ENCODE results near the gene TMEM217. TPM values are rescaled to one million over a fixed set of nuclear protein-coding genes. Genes with fewer than 3 reads are reported as not detected.
"Not testable (repeated sequence)": the region's sequence is repeated elsewhere in the genome, so short reads cannot be mapped to it uniquely, and the experiment has no call there.

TMEM217 gene
- polyA plus RNA-seq, 12 donors: 0.59 to 2.2 (median 0.92) TPM; not detected in 2

DNA sequence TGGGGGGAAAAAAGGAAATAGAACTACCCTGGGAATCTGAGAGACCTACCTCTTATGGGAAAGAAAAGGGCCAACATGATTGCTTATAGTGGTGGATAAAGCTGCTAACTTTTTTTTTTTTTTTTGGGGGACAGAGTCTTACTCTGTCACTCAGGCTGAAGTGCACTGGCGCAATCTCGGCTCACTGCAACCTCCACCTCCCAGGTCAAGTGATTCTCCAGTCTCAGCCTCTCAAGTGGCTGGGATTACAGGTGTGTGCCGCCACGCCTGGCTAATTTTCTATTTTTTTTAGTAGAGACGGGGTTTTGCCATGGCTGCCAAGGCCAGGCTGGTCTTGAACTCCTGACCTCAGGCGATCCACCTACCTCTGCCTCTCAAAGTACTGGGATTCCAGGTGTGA is 39.9 kb downstream of the TMEM217 start:
- DNase-seq: no peak

DNA sequence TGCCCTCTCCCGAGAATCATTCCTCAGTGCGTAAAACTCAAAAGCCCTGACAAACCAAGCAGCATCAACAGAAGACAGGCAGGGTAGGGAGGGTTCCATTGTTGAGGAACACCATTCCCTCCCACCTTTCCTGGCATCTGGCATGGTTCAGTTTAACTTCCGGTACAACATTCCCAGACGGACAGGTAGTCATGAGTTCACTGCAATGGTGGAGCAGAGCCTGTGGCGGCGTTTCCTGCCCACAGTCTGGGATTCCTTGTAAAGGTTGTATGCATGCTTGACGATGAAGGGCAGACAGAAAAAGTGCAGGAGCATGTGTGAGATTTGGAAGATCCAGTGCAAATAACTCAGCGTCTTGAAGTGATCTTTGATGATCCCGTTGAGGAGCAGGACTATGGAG is 45.7 kb downstream of the TMEM217 start:
- no peak for DNase-seq

DNA sequence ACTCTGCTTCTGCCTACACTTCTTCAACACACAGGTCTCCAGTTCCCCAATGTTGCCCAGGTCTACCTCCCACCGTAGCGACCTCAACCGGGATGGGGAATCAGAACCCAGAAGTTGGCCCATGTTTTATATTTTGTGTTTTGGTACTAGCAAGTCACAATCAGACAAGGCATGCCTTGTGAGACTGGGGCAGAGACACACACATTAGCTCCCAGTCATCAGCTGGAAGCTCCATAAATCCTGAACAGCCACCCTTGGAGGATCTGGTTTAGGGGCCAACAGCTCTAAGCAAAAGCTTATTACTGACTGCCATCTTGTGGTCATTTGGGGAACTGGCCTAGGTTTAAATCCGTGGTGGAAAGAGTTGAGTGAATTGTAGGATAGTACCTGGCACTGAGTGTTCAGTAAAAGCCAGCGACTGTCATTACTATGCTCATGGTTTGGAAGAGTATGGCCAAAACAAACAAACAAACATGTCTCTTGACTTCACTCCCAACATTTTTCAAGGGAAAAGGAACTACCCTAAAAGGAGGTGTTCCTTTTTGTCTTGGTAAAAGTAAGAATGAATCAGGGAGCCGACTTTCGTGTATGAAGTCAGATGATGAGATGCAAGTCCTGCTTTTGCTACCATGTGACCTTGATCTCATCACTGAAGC is 47.5 kb downstream of the TMEM217 start:
- DNase-seq: peak; percentile 85

DNA sequence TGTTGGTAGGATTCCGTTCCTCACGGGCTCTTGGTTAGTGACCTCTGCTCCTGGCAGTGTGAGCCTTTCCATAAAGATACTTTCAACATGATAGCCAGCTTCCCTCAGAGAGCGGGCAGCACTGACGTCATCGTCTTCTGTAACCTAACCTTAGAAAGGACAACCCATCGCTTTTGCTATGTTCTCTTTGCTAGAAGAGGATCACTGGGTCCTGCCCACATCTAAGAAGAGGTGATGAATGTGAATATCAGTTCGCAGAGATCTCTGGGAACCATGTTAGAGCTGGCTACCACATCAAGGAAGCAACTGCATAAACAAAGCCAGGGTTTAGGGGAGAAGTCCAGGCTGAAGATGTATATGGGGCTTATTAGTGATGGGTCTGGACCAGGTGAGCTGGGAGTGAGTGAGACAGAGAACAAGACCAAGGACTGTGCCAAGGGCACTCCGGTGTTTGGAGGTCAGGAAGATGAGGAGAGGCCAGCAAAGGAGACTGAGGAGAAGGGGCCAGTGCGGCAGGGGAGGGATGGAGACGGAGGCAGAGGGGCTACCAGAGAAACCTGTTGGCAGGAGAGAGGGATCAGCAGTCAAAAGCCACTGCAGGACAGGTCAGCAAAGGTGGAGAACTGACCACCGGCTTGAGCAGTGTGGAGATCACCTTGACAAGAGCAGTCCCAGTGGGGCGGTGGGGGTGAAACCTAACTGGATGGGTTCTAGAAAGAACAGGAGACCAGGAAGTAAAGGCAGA is 48.3 kb downstream of the TMEM217 start:
- DNase-seq: no peak

DNA sequence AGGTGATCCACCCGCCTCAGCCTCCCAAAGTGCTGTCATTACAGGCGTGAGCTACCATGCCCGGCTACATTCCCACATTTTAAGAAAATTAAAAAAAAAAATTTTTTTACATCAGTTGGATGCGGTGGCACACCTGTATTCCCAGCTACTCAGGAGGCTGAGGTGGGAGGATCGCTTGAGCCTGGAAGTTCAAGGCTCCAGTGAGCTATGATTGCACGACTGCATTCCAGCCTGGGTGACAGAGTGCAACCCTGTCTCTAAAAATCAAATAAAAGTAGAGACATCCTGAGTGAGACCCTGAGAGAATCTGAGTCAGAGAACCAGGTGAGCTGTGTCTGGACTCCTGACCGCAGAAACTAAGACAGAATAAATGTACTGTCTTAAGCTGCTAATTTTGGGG is 49.2 kb downstream of the TMEM217 start:
- no peak for DNase-seq

DNA sequence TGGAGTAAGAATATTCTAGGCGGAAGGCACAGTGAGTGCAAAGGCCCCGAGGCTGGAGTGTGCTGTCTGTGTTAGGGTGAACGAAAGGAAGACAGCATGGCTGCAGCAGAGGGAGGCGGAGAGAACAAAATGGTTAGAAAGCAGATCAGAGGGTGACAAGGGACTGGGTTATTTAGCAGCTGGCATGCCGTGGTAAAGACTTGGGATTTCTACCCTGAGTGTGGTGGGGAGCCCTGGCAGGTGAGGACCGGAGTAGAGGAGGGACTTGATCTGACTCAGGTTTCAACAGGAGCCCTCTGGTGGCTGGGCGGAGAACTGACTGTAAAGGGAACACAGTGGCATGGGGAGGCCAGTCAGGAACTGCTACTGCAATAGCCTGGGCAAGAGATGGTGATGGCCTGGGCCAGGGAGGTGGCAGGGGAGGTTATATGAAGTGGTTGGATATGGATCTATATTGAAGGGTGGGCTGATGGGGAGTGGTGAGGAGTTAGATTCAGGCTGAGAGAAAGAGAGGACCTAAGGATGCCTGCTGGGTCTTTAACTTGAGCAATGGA is 50.0 kb downstream of the TMEM217 start:
- DNase-seq: peak; percentile 35

DNA sequence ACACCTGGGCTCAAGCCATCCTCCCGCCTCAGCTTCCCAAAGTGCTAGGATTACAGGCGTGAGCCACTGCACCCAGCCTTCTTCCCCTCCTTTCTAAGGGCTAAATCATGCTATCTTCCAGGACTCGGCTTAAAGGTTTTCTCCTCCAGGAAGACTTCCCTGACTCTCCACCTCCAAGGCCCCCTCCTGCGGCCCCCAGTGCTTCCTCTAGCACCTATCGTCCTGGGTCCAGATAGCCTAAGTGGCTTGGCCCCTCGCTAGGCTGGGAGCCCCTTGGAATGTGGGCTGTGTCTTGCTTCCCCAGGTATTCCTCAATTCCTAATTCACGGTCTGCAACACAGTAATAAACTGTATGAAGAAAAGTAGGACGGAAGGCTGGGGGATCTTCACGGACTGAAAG is 51.3 kb downstream of the TMEM217 start:
- DNase-seq: no peak

DNA sequence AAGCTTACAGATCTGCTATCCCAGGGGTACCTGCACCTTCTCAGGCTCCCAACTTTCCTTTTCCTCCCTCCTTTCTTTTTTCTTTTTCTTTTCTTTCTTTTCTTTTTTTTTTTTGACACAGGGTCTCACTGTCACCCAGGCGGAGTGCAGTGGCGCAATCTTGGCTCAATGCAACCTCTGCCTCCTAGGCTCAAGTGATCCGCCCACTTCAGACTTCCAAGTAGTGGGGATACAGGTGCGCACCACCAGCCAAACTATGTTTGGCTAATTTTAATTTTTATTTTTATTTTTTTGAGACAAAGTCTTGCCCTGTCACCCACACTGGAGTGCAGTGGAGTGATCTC is 52.0 kb downstream of the TMEM217 start:
- no peak for DNase-seq

DNA sequence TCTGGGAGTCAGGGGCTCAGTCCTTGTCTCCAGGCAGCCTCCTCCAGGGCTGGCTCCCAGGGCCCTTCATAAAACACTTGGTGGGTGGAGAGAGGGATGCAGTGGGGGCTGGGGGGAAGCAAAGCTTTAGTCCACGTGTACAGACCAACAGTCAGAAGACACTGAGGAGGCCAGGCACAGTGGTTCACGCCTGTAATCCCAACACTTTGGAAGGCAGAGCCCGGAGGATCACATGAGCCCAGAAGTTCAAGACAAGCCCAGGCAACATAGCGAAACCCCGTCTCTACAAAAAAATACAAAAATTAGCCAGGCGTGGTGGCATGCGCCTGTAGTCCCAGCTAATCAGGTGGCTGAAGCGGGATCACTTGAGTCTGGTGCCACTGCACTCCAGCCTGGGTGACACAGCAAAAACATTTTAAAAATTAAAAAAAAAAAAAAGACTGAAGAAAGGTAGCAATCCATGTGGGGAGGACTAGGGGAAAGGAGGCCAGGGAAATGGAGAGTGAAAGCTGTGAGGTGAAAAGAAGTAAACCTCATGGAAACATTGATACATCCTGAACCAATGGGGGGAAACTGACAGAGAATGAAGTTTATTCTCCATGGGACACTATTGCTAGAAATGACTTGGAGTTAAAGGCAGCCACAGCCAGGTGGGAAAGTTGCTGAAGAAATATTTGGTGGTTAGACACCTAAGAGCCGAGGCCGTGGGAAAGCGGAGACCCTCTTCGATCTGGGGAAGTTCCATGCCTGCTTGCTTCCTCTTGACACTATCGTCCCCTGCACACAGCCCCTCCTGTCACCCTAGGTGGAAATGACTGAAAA is 52.6 kb downstream of the TMEM217 start:
- DNase-seq: no peak

DNA sequence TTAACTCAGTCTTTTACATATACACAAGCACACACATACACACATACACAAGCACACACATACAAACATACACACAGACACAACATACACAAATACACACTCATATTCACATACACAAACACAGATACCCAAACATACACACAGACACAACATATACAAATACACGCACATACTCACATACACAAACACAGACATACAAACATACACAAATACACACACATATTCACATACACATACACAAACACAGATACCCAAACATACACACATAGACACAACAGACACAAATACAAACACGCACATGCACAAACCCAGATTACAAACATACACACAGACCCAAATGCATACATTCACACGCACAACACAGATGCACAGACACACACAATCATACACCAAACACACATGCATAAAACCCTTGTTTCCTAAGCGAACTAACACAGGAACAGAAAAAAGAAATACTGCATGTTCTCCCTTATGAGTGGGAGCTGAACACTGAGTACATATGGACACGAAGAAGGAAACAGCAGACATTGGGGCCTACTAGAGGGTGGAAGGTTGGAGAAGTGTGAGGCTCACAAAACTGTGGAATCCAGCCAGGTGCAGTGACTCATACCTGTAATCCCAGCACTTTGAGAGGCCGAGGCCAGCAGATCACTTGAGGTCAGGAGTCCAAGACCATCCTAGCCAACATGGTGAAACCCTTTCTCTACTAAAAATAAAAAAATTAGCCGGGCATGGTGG is 53.8 kb downstream of the TMEM217 start:
- peak; percentile 15 for DNase-seq

DNA sequence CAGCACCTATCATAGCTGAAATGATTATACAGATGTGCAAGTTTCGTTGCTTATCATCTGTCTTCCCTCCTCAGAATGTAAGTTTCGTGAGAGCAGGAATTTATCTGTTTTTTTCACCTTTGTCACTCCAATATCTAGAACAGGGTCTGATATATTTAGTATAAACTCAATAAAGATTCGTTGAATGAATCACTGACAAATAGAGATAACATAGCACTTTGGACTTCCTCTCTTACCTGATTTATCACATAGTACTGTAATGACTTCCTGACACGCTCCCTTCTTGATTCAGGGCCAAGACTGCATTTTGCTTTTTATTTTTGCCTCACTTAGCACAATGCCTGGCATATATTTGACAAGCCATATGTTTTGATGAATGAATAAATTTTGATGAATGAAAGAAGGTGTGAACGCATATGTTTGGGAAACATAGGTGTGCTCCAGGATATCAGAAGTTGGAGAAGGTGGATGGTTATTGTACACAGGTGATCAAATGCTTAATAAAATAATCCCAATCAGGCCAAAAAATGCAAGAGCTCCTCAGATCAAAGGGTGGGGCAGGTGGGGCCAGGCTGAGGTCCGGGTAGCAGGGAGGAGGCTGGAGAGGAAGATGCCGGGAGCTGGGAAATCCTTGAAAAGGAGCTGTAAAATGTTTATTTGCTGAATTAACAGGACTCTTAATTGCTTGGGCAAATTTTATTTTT is 55.0 kb downstream of the TMEM217 start:
- no peak for DNase-seq

DNA sequence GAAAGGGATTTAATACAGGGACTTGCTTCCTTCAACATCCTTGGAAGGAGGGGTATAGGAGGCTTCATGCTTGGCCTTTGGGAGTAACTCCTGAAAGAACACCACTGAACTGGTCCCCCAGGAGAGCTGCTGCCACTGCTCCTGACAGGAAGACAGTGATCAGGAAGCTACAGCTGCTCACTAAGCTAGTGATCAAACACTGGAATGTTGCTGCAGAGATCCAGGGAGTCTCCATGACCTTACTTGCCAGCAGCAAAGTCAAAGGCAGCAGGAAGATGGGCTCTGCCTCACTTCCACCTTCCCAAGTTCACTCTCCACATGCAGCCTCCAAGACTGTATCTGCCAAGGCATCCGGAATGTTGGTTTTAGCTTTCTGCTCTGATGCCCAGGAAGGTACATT is 56.2 kb downstream of the TMEM217 start:
- DNase-seq: no peak

DNA sequence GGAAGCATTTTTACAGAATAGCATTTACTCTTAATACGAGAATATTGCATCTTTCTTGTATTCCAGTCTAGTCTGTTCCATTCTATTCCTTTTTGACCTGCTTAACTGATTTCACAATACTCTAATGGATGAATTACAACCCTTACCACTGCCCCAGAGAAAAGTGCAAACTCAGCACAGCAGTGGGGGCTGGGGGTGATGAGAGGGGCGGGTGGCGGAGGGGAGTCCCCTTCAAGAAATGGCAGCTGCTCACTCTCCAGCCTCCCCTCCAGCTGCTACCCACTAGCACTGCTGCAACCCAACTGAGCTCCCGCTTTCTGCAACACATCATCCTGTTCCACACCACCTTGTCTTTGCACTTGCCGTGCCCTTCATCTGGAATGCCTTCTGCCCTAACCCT is 57.9 kb downstream of the TMEM217 start:
- DNase-seq: no peak

DNA sequence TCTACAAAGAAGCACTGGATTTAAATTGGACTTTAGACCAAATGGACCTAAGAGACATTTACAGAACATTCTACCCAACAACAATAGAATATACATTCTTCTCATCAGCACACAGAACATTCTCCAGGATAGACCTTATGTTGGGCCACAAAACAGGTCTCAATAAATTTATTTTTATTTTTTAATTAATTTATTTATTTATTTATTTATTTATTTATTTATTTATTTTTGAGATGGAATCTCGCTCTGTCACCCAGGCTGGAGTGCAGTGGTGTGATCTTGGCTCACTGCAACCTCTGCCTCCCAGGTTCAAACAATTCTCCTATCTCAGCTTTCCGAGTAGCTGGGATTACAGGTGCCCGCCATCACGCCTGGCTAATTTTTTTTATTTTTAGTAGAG is 61.5 kb downstream of the TMEM217 start:
- not testable (repeated sequence) for DNase-seq

DNA sequence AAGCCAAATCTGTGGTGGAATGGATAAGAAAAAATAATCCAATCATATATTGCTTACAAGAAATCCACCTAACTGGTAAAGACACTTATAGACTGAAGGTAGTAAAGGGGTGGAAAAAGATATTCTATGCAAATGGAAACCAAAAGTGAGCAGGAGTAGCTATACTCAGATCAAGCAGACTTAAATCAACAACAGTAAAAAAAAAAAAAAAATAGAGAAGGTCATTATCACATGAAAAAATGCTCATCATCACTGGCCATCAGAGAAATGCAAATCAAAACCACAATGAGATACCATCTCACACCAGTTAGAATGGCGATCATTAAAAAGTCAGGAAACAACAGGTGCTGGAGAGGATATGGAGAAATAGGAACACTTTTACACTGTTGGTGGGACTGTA is 63.1 kb downstream of the TMEM217 start:
- DNase-seq: not testable (repeated sequence)

DNA sequence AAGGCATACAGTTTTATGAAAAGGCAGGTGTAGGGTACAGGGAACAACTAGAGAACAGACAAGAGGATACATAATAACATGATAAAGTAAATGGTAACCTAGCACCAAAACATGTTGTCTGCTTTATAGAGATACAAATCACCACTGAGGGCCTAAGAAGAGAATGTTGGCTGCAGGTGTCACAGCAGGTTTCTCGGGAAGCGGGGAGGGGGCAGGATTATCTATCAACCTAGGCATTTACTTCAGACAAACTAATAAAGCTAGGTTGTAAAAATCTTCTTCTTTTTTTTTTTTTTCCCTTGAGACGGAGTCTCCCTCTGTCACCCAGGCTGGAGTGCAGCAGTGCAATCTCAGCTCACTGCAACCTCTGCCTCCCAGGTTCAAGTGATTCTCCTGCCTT is 65.3 kb downstream of the TMEM217 start:
- no peak for DNase-seq

DNA sequence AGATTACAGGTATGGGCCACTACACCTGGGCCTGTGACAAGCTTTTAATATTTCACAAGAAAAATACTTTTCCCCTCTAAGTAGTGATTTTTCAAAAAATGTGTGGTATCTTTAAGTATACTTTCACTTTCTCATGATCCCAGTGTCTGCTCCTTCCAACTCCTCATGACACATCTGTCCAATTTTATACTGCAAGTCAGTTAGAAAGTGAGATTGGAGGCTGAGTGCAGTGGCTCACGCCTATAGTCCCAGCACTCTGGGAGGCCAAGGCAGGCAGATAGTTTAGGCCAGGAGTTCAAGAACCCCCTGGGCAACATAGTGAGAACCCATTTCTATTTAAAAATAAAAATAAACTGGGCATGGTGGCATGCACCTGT is 67.8 kb downstream of the TMEM217 start:
- DNase-seq: no peak

DNA sequence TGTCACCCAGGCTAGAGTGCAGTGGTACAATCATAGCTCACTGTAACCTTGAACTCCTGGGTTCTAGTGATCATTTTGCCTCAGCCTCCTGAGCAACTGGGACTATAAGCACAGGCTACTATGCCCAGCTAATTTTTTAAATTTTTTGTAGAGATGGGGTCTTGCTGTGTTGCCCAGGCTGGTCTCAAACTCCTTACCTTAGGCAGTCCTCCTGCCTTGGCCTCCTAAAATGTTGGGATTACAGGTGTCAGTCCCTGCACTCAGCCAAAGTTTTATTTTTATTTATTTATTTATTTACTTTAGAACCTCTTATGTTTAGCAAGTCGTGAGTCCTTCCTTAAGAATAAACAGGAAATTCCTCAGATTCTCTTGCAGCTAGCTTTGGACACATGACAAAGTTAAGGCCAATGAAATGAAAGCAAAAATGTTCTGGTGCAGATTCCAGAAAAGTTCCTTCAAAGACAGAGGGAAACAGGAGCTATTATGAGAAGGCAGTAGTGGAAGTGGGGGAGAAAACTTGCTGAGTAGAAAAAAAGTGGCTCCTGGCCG is 68.9 kb downstream of the TMEM217 start:
- DNase-seq: no peak

DNA sequence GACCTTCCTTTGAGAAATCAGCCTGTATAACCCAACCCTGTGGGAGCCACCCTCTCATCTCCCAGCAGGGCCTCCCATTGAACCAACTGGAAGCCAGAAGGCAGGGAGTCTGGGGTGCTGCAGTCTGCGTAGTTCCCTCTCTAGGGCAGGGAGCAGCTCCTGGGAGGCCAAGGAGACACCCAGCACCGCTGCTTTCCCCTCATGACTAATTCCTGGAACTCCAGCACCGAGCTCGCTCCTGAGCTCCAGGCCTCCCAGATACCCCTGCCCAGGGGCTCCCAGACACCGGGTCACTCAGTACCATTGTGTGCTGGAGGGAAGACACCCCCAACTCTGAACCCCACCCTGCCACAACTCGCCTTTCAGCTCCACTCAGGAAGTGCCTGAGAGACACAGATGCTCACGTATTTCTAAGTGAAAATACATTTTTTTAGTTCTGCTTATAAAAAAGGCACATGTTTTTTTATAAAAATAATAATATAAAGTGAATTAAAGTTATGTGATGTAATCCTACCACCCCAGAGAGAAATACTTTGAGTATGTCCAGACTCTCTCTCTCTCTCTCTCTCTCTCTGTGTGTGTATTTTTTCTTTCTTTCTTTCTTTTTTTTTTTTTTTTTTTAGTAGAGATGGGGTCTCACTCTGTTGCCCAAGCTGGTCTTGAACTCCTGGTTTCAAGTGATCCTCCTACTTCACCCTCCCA is 70.5 kb downstream of the TMEM217 start:
- DNase-seq: no peak
